ENCODE results near the gene GBP3.

DNA sequence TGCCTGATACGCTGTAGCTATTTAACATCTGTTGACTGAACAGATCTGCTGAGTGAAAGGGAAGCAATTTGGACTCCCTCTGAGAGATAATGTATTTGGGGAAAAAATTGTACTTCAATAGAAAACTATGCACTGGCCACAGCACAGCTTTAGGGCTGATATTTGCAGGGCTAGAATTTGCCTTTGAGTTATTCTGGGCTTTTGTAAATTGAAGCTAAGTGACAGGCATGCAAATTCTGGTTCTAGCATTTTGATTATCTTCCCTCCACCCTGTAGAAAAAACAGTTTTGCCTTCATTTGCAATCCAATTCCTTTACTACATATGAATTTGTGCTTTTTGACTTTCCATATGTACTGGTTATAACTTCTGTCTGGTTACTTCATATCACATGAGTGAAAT, 38.1 kb downstream of the GBP3 start:
- TF ChIP-seq, protein P1, sequence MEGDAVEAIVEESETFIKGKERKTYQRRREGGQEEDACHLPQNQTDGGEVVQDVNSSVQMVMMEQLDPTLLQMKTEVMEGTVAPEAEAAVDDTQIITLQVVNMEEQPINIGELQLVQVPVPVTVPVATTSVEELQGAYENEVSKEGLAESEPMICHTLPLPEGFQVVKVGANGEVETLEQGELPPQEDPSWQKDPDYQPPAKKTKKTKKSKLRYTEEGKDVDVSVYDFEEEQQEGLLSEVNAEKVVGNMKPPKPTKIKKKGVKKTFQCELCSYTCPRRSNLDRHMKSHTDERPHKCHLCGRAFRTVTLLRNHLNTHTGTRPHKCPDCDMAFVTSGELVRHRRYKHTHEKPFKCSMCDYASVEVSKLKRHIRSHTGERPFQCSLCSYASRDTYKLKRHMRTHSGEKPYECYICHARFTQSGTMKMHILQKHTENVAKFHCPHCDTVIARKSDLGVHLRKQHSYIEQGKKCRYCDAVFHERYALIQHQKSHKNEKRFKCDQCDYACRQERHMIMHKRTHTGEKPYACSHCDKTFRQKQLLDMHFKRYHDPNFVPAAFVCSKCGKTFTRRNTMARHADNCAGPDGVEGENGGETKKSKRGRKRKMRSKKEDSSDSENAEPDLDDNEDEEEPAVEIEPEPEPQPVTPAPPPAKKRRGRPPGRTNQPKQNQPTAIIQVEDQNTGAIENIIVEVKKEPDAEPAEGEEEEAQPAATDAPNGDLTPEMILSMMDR (IDR thresholded peaks at IDR 0.05), result no peak
- no peak for TF ChIP-seq POLR2A (IDR thresholded peaks at IDR 0.05)
- TF ChIP-seq POLR2AphosphoS5 (IDR thresholded peaks at IDR 0.05), result no peak
